Prostate gland (tissue), 2 donors: Measurements from ENCODE around the gene ECT2L. TPM values are rescaled to one million over a fixed set of nuclear protein-coding genes. Genes with fewer than 3 reads are reported as not detected.
A peak's percentile ranks its signal among the peaks of the same experiment; 100 is the strongest.

Experiments used
- DNase-seq: peaks from one replicate; pipeline ENCODE4 v3.0.0-alpha.2; 2019; ENCODE audit warnings: low spot score
- H3K27ac ChIP-seq, 2 donors: fragments of 200-600 bp; sonication (generic); 2 replicates each; pipeline ENCODE4 v1.5.1; 2017 to 2019
- H3K27me3 ChIP-seq: fragments of 200-600 bp; sonication (generic); replicated peaks from 2 replicates; pipeline ENCODE4 v1.5.1; 2019; ENCODE audit not compliant: insufficient read depth
- H3K36me3 ChIP-seq, 2 donors: fragments of 200-600 bp; sonication (generic); 1 replicate in 1 of 2; 2 replicates in 1 of 2; pipeline versions ENCODE4 v1.5.1 to v1.8.1; 2017 to 2019
- H3K4me1 ChIP-seq: fragments of 200-600 bp; sonication (generic); replicated peaks from 2 replicates; pipeline ENCODE4 v1.5.1; 2019
- H3K4me3 ChIP-seq, 2 donors: fragments of 200-600 bp; sonication (generic); 2 replicates each; pipeline ENCODE4 v1.5.1; 2017 to 2019
- H3K9me3 ChIP-seq: fragments of 200-600 bp; sonication (generic); 2 replicates; pipeline ENCODE4 v1.5.1; 2017
- CTCF ChIP-seq, 4 experiments: fragments of 200-600 bp in 2 of 4; fragments of 450-650 bp in 2 of 4; sonication (generic) in 2 of 4; IDR thresholded peaks; 1 replicate in 3 of 4; 2 replicates in 1 of 4; pipeline ENCODE4 v1.5.1; 2016 to 2019; ENCODE audit warnings: antibody characterized with exemption in 4 of 4, mild to moderate bottlenecking in 2 of 4, moderate library complexity in 2 of 4
- POLR2A ChIP-seq: fragments of 450-650 bp; IDR thresholded peaks from one replicate; pipeline ENCODE4 v1.6.1; 2016; ENCODE audit warnings: antibody characterized with exemption, mild to moderate bottlenecking
- POLR2AphosphoS5 ChIP-seq: sonication (generic); formaldehyde crosslinking; IDR thresholded peaks from one replicate; pipeline ENCODE4 v1.6.1; 2017; ENCODE audit warnings: antibody characterized with exemption
- WGBS: methylation state at CpG from one replicate; pipeline ENCODE4 v1.1.5; 2018; 5-methylcytosine and 5-hydroxymethylcytosine counted together
- intact Hi-C: fragments of 100-400 bp; cut with DNase I; formaldehyde crosslinking; loops from one replicate; pipeline ENCODE4 v1.14.2; 2022
- total RNA-seq, 2 donors: library from RNA; depleted of rRNA; stranded (reverse); fragments of >200 nt; gene quantifications; one replicate each; pipeline ENCODE4 v1.1.0, GENCODE V29; 2016

The ECT2L gene
- under 1 TPM in 1 of 2 donors, not detected in 1; 0.41 TPM for total RNA-seq

- WGBS: 10% methylated on average over 45 of the region's 50 CpGs
- Histone ChIP-seq H3K9me3 (no peaks in the 10 kb centered on the region), H3K4me3 (peak within 1 kb of the TSS; percentile 14 to 22), H3K4me1 (no peaks in the 10 kb centered on the region), H3K27me3 (no peaks in the 10 kb centered on the region), H3K36me3 (no peaks in the 10 kb centered on the region), H3K27ac (peak within 1 kb of the TSS in 1 of 2 donors; percentile 46)
- intact Hi-C loops: no loop called here
- TF ChIP-seq POLR2AphosphoS5: no peak
- no peak for TF ChIP-seq POLR2A
- TF ChIP-seq CTCF (IDR thresholded peaks at IDR 0.05): no peak
- peak; percentile 15 for DNase-seq
Observed at GRCh38 chr6:138795809-138796603, at the start of gene ECT2L. TSS of gene ECT2L (plus strand) at chr6:138796087. CDS start at chr6:138813275, 17,188 bp downstream.

- H3K4me3 ChIP-seq: no peak overlapping the region
- WGBS: 93% methylated on average over 4 of the region's 4 CpGs
- no peaks in the 10 kb centered on the region for H3K27me3 ChIP-seq
- no peak for DNase-seq
- H3K9me3 ChIP-seq: no peaks in the 10 kb centered on the region
- no peak for TF ChIP-seq POLR2A
- TF ChIP-seq CTCF (IDR thresholded peaks at IDR 0.05): no peak
- no peak for TF ChIP-seq POLR2AphosphoS5
- no peaks in the 10 kb centered on the region for H3K4me1 ChIP-seq
- intact Hi-C loops: no loop called here
- H3K36me3 ChIP-seq: no peaks in the 10 kb centered on the region
- no peak overlapping the region for H3K27ac ChIP-seq
Observed at GRCh38 chr6:138752017-138752416, 43.9 kb upstream of the ECT2L start.

GRCh38 chr6:138757136-138757535 lies 38.8 kb upstream of the ECT2L start:
- no peak for DNase-seq
- intact Hi-C loops: no loop called here
- H3K9me3 ChIP-seq: no peaks in the 10 kb centered on the region
- no peaks in the 10 kb centered on the region for H3K27me3 ChIP-seq
- no peaks in the 10 kb centered on the region for H3K4me1 ChIP-seq
- WGBS: 79% methylated on average over 4 of the region's 4 CpGs
- no peak overlapping the region for H3K27ac ChIP-seq
- H3K36me3 ChIP-seq: no peaks in the 10 kb centered on the region
- TF ChIP-seq CTCF (IDR thresholded peaks at IDR 0.05) (no peak), POLR2A (no peak), POLR2AphosphoS5 (no peak)
- no peak overlapping the region for H3K4me3 ChIP-seq

GRCh38 chr6:138765896-138766655 lies 29.8 kb upstream of the ECT2L start:
- H3K4me3 ChIP-seq: no peak overlapping the region
- intact Hi-C loops: loop anchor here (2.0 to 10.0 kb wide), 3 partner anchors 177 to 651 kb away; no protein-coding TSS in a partner anchor

More at GRCh38 chr6:138765896-138766655, 29.8 kb upstream of the ECT2L start:
- Histone ChIP-seq H3K27ac (no peak overlapping the region), H3K9me3 (no peaks in the 10 kb centered on the region), H3K36me3 (no peaks in the 10 kb centered on the region), H3K4me1 (no peaks in the 10 kb centered on the region), H3K27me3 (no peaks in the 10 kb centered on the region)
- no peak for TF ChIP-seq POLR2A
- TF ChIP-seq POLR2AphosphoS5: no peak
- TF ChIP-seq CTCF (IDR thresholded peaks at IDR 0.05): peak in 3 of 4 experiments; percentile 53 to 87 (median 86)
- 94% methylated on average over 3 of the region's 3 CpGs for WGBS
- DNase-seq: no peak
